K562 (cell line): ENCODE data around the gene CLGN. TPM values are rescaled to one million over a fixed set of nuclear protein-coding genes. Genes with fewer than 3 reads are reported as not detected.

Experiments
- CBX5 ChIP-seq: IDR thresholded peaks from 2 replicates; pipeline ENCODE4 v1.6.1; 2014; ENCODE audit warnings: low read depth, borderline replicate concordance
- CREBBP ChIP-seq: IDR thresholded peaks from one replicate; pipeline ENCODE4 v1.6.1; 2012; ENCODE audit warnings: low read depth, mild to moderate bottlenecking, control low read depth, inconsistent platforms, low read length
- FOXK1 ChIP-seq: sonication (generic); formaldehyde crosslinking; IDR thresholded peaks from 2 replicates; pipeline ENCODE4 v1.8.0; 2022; ENCODE audit warnings: missing genetic modification reagents, mild to moderate bottlenecking, borderline replicate concordance
- FOXK2 ChIP-seq, 2 experiments: fragments of 450-650 bp; IDR thresholded peaks in 1 of 2; conservative IDR thresholded peaks in 1 of 2; 2 replicates each; pipeline ENCODE4 v1.6.1; 2016; ENCODE audit warnings: low read depth in 2 of 2, mild to moderate bottlenecking in 1 of 2
- GATA2 ChIP-seq: sonication (generic); formaldehyde crosslinking; IDR thresholded peaks from 2 replicates; pipeline ENCODE4 v1.4.0; 2020; ENCODE audit warnings: mild to moderate bottlenecking, missing genetic modification reagents
- MBD2 ChIP-seq: sonication (generic); IDR thresholded peaks from 2 replicates; pipeline ENCODE4 v1.6.1; 2016; ENCODE audit warnings: low read depth, borderline replicate concordance
- MTA2 ChIP-seq: fragments of 450-650 bp; IDR thresholded peaks from 2 replicates; pipeline ENCODE4 v1.6.1; 2016; ENCODE audit warnings: low read depth
- NR4A1 ChIP-seq, 2 experiments: fragments of 250-450 bp in 1 of 2; fragments of 450-650 bp in 1 of 2; sonication (Bioruptor Pico) in 1 of 2; IDR thresholded peaks; 2 replicates each; pipeline versions ENCODE4 v1.4.0 to v1.6.1; 2016 to 2020; ENCODE audit warnings: mild to moderate bottlenecking in 2 of 2, missing compliant biosample characterization in 1 of 2, missing genetic modification characterization in 1 of 2, moderate library complexity in 1 of 2
- PYGO2 ChIP-seq: fragments of 450-650 bp; IDR thresholded peaks from 2 replicates; pipeline ENCODE4 v1.6.1; 2016; ENCODE audit warnings: mild to moderate bottlenecking, missing genetic modification characterization, moderate library complexity, missing compliant biosample characterization
- SIN3A ChIP-seq, 2 experiments: fragments of 150-350 bp in 1 of 2; IDR thresholded peaks; 2 replicates each; pipeline ENCODE4 v1.6.1; 2011 to 2016; ENCODE audit warnings: borderline replicate concordance in 2 of 2, low read depth in 2 of 2, low read length in 2 of 2, mild to moderate bottlenecking in 2 of 2, moderate library complexity in 2 of 2; ENCODE audit not compliant: control insufficient read depth in 1 of 2
- SMARCA4 ChIP-seq: fragments of 450-650 bp; IDR thresholded peaks from 2 replicates; pipeline ENCODE4 v1.6.1; 2016
- SMARCC2 ChIP-seq: fragments of 450-650 bp; IDR thresholded peaks from 2 replicates; pipeline ENCODE4 v1.6.1; 2017; ENCODE audit warnings: antibody characterized with exemption, moderate library complexity, mild to moderate bottlenecking, low read depth
- TARDBP ChIP-seq: fragments of 450-650 bp; IDR thresholded peaks from 2 replicates; pipeline ENCODE4 v1.6.1; 2016
- ZNF217 ChIP-seq: sonication (generic); formaldehyde crosslinking; IDR thresholded peaks from 2 replicates; pipeline ENCODE4 v1.8.0; 2022; ENCODE audit warnings: mild to moderate bottlenecking, missing genetic modification reagents
- polyA plus RNA-seq, 8 experiments: library from polyadenylated mRNA; depleted of rRNA in 4 of 8; stranded (reverse) in 5 of 8; unstranded in 3 of 8; fragments of >200 nt; fragmentation: Nextera tagmentation in 2 of 8; fragmentation: Illumina TruSeq in 1 of 8; extraction: Ambion mirVana in 2 of 8; extraction: Trizol in 1 of 8; gene quantifications; 2 replicates each; pipeline versions ENCODE4 v1.2.1 to v1.2.3, GENCODE V29; 2011 to 2014; ENCODE audit warnings: inconsistent platforms in 1 of 8, missing spikeins in 1 of 8
- total RNA-seq, 7 experiments: library from RNA; depleted of rRNA in 6 of 7; stranded (reverse); fragments of >200 nt in 6 of 7; fragmentation: Illumina TruSeq in 2 of 7; extraction: Trizol in 2 of 7; gene quantifications; 2 replicates each; pipeline versions ENCODE4 v1.2.1 to v1.2.3, GENCODE V29; 2011 to 2021; ENCODE audit warnings: low replicate concordance in 1 of 7
- TF ChIP-seq, protein P1 (sequence below): sonication (generic); formaldehyde crosslinking; IDR thresholded peaks from 2 replicates; pipeline ENCODE4 v1.8.1; 2023; ENCODE audit warnings: mild to moderate bottlenecking, missing genetic modification reagents, moderate library complexity
- TF ChIP-seq, protein P2 (sequence below), 2 experiments: fragments of 450-650 bp; IDR thresholded peaks; 2 replicates each; pipeline ENCODE4 v1.6.1; 2016; ENCODE audit warnings: mild to moderate bottlenecking in 2 of 2, borderline replicate concordance in 1 of 2, low read depth in 1 of 2, moderate library complexity in 1 of 2

CLGN gene
- total and polyA plus RNA-seq, 9 of the 15 experiments (the other 6 are each of a cell fraction or from before 2014, with no cell fraction given) = 0.22 to 3.6 (median 2.7) TPM

DNA sequence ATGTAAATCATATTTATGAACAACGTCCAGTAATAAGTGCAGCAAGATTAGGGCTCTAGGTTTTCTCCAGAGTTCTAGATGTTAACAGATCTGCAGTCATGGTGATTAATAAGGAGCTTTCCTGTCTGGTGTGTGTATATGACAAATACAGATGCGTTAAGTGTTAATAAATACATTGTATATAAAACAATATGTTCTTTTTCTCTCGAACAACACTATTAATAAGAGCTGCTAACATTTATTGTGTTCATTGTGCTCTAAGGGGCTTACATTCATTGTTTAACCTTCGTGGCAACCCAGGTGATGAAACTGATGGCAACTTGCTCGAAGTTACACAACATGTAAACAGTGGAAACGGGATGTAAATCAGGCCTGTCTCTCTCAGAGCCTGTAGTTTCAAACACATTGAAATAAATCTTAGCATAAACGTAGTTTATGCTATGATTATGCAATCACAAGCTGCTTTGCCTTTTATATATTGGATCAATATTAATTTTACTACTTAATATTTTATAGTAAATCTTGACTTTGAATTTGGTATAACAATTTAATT is 547 bp upstream of the CLGN start (continued):
- TF ChIP-seq, protein P1, sequence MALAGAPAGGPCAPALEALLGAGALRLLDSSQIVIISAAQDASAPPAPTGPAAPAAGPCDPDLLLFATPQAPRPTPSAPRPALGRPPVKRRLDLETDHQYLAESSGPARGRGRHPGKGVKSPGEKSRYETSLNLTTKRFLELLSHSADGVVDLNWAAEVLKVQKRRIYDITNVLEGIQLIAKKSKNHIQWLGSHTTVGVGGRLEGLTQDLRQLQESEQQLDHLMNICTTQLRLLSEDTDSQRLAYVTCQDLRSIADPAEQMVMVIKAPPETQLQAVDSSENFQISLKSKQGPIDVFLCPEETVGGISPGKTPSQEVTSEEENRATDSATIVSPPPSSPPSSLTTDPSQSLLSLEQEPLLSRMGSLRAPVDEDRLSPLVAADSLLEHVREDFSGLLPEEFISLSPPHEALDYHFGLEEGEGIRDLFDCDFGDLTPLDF (CRISPR knock-in tag) = no peak
- TF ChIP-seq FOXK2 (conservative IDR thresholded peaks at IDR 0.05 in 1 of 2, IDR thresholded peaks at IDR 0.05 in 1 of 2; ENCODE audit: low read depth in 2 of 2) (0 out of 4 replicates have a peak, but pooled peaks of 1 of the 2 experiments have one; percentile 17), MTA2 (no peak), SMARCA4 (0 out of 2 replicates have a peak, but pooled peaks have one; percentile 20), SMARCC2 (peak; percentile 54; the same call in 1 of the 2 replicates), CBX5 (no peak), CREBBP (no peak), PYGO2 (tag) (no peak), SIN3A (IDR thresholded peaks at IDR 0.05; ENCODE audit: borderline replicate concordance in 2 of 2, control insufficient read depth in 1 of 2, low read depth in 2 of 2, low read length in 2 of 2) (no peak), NR4A1 (CRISPR knock-in tag; IDR thresholded peaks at IDR 0.05) (no peak), NR4A1 (tag; IDR thresholded peaks at IDR 0.05) (no peak), MBD2 (no peak), GATA2 (CRISPR knock-in tag) (no peak), TARDBP (no peak), FOXK1 (CRISPR knock-in tag) (no peak), ZNF217 (no peak)
- TF ChIP-seq, protein P2, sequence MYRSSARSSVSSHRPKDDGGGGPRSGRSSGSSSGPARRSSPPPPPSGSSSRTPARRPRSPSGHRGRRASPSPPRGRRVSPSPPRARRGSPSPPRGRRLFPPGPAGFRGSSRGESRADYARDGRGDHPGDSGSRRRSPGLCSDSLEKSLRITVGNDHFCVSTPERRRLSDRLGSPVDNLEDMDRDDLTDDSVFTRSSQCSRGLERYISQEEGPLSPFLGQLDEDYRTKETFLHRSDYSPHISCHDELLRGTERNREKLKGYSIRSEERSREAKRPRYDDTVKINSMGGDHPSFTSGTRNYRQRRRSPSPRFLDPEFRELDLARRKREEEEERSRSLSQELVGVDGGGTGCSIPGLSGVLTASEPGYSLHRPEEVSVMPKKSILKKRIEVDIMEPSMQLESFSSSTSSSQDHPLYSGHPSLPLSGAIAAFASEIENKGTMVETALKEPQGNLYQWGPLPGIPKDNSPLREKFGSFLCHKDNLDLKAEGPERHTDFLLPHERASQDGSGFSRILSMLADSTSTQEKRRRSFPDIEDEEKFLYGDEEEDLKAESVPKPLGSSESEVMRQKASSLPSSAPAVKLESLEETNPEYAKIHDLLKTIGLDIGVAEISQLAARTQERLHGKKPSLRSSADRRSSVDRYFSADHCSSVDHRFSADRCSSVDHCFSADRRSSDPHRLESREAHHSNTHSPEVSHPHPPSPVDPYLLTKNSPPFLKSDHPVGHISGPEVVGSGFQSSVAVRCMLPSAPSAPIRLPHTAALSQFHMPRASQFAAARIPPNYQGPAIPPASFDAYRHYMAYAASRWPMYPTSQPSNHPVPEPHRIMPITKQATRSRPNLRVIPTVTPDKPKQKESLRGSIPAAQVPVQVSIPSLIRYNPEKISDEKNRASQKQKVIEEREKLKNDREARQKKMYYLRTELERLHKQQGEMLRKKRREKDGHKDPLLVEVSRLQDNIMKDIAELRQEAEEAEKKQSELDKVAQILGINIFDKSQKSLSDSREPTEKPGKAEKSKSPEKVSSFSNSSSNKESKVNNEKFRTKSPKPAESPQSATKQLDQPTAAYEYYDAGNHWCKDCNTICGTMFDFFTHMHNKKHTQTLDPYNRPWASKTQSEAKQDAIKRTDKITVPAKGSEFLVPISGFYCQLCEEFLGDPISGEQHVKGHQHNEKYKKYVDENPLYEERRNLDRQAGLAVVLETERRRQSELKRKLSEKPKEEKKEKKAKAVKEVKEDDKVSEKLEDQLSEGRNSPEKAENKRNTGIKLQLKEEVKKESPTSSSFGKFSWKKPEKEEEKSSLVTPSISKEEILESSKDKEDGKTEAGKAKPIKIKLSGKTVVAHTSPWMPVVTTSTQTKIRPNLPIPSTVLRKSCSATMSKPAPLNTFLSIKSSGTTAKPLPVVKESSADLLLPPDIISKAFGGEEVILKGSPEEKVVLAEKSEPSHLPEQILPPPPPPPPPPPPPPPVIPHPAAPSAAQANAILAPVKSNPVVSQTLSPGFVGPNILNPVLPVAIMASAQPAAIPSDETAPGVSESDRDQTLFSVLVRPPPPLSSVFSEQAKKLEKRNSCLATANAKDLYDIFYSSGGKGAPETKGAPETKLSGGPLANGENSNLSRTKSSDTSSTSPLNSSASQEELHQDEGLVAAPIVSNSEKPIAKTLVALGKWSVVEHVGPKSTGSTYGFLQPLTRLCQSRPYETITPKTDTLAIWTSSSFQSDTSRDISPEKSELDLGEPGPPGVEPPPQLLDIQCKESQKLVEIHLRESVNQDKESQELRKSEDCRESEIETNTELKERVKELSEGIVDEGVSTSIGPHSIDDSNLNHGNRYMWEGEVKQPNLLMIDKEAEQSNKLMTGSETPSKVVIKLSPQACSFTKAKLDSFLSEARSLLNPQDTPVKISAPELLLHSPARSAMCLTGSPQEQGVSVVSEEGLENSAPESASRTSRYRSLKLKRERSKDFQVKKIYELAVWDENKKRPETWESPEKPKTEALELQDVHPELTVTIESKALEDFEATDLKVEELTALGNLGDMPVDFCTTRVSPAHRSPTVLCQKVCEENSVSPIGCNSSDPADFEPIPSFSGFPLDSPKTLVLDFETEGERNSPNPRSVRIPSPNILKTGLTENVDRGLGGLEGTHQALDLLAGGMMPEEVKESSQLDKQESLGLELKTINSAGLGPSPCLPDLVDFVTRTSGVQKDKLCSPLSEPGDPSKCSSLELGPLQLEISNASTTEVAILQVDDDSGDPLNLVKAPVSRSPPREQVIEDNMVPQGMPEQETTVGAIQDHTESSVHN (IDR thresholded peaks at IDR 0.05; ENCODE audit: borderline replicate concordance in 1 of 2, low read depth in 1 of 2) = peak; percentile 27 to 56; a peak in 2 of 4 replicates
